HepG2 (cell line): ENCODE measurements around the gene LRRC28. TPM values are rescaled to one million over a fixed set of nuclear protein-coding genes. Genes with fewer than 3 reads are reported as not detected.

ENCODE experiments used
- ATAC-seq: fragments of 200-7000 bp; cut with Tn5 transposase; 3 replicates; pipeline ENCODE4 v1.9.1; 2020; ENCODE audit warnings: mild to moderate bottlenecking, moderate library complexity
- Bru-seq: library from RNA; stranded (reverse); fragments of 400-500 nt; gene quantifications from one replicate; lab custom pipeline; 2021; lab: Mats Ljungman, UMichigan
- BruChase-seq, 2 experiments: library from RNA; stranded (reverse); fragments of 400-500 nt; gene quantifications; one replicate each; lab custom pipeline; 2021; lab: Mats Ljungman, UMichigan
- BruUV-seq: library from RNA; stranded (reverse); fragments of 400-500 nt; replicated peaks from 2 replicates; lab custom pipeline; 2021; lab: Mats Ljungman, UMichigan
- CTCF ChIA-PET: fragments of 300-600 bp; formaldehyde crosslinking; extraction: SDS; loops from one replicate; lab custom pipeline; 2021; ENCODE audit warnings: low total read pairs, inconsistent platforms, low intra/inter-chr PET ratio; lab: Yijun Ruan, JAX
- POLR2A ChIA-PET: fragments of 350-600 bp; sonication (Branson Sonifier 250); formaldehyde crosslinking; loops from one replicate; lab custom pipeline; 2020; ENCODE audit warnings: antibody characterized with exemption, inconsistent platforms; lab: Yijun Ruan, JAX
- DNase-seq: peaks from one replicate; pipeline ENCODE4 v3.0.0-alpha.2; 2015; ENCODE audit warnings: low spot score
- FAIRE-seq: peaks from 3 replicates; lab custom pipeline; 2011; peaks lifted over from hg19 to GRCh38; lab: Jason Lieb, UNC
- H2AFZ ChIP-seq: one replicate; pipeline ENCODE4 v1.6.1; 2011; ENCODE audit warnings: low read length, inconsistent platforms
- H3K27ac ChIP-seq: fragments of 300-600 bp; 3 replicates; pipeline ENCODE4 v1.8.0; 2011; ENCODE audit warnings: mixed run types, mild to moderate bottlenecking, mixed read lengths, low read length, inconsistent platforms; ENCODE audit not compliant: insufficient read depth; ENCODE audit errors: extremely low read length
- H3K27me3 ChIP-seq, 2 experiments: fragments of 200-600 bp in 1 of 2; 2 replicates in 1 of 2; 3 replicates in 1 of 2; pipeline versions ENCODE4 v1.6.0 to v1.8.0; 2011; ENCODE audit warnings: low read length in 2 of 2, mild to moderate bottlenecking in 2 of 2, moderate library complexity in 2 of 2, inconsistent platforms in 1 of 2; ENCODE audit not compliant: insufficient read depth in 2 of 2, control insufficient read depth in 1 of 2
- H3K36me3 ChIP-seq, 2 experiments: fragments of 200-600 bp in 1 of 2; replicated peaks in 1 of 2; 2 replicates in 1 of 2; 3 replicates in 1 of 2; pipeline versions ENCODE4 v1.5.1 to v1.8.0; 2011; ENCODE audit warnings: low read length in 2 of 2, inconsistent platforms in 1 of 2; ENCODE audit not compliant: insufficient read depth in 2 of 2, control insufficient read depth in 1 of 2
- H3K4me1 ChIP-seq: 2 replicates; pipeline ENCODE4 v1.5.1; 2012; ENCODE audit warnings: low read length, inconsistent platforms; ENCODE audit not compliant: insufficient read depth
- H3K4me2 ChIP-seq: 2 replicates; pipeline ENCODE4 v1.6.0; 2011; ENCODE audit warnings: low read depth, low read length, inconsistent platforms
- H3K4me3 ChIP-seq, 3 experiments: fragments of 200-600 bp in 1 of 3; sonication (generic), shearing (Covaris generic) in 1 of 3; replicated peaks in 1 of 3; 2 replicates each; pipeline ENCODE4 v1.5.1; 2011 to 2016; ENCODE audit warnings: low read length in 3 of 3, inconsistent platforms in 2 of 3, low read depth in 2 of 3, mild to moderate bottlenecking in 2 of 3, control low read depth in 1 of 3, mixed read lengths in 1 of 3; ENCODE audit not compliant: insufficient read depth in 1 of 3
- H3K79me2 ChIP-seq: one replicate; pipeline ENCODE4 v1.6.1; 2011; ENCODE audit warnings: low read length, inconsistent platforms; ENCODE audit not compliant: insufficient read depth
- H3K9ac ChIP-seq: 2 replicates; pipeline ENCODE4 v1.6.0; 2011; ENCODE audit warnings: mild to moderate bottlenecking, low read depth, low read length, inconsistent platforms; ENCODE audit not compliant: insufficient read depth
- H3K9me3 ChIP-seq: 2 replicates; pipeline ENCODE4 v1.5.1; 2012; ENCODE audit warnings: mild to moderate bottlenecking, low read length
- H4K20me1 ChIP-seq: 2 replicates; pipeline ENCODE4 v1.6.0; 2011; ENCODE audit warnings: inconsistent platforms, mild to moderate bottlenecking, low read length, moderate library complexity; ENCODE audit not compliant: insufficient read depth
- ELF3 ChIP-seq: IDR thresholded peaks from 2 replicates; pipeline ENCODE4 v1.6.1; 2016; ENCODE audit warnings: missing genetic modification reagents, missing compliant biosample characterization
- GFI1 ChIP-seq: sonication (generic); formaldehyde crosslinking; IDR thresholded peaks from 2 replicates; pipeline ENCODE4 v1.5.0; 2020; ENCODE audit warnings: missing genetic modification reagents, mild to moderate bottlenecking, borderline replicate concordance
- HMG20B ChIP-seq: conservative IDR thresholded peaks from 2 replicates; pipeline ENCODE4 v1.6.1; 2016; ENCODE audit warnings: missing genetic modification reagents, missing compliant biosample characterization
- SMYD3 ChIP-seq: sonication (generic); formaldehyde crosslinking; IDR thresholded peaks from 2 replicates; pipeline ENCODE4 v1.8.1; 2023; ENCODE audit warnings: mild to moderate bottlenecking, missing genetic modification reagents
- SNRNP70 ChIP-seq: fragments of 200-400 bp; formaldehyde crosslinking; IDR thresholded peaks from 2 replicates; pipeline ENCODE4 v1.6.1; 2017; ENCODE audit warnings: mild to moderate bottlenecking, low read depth, low read length, moderate library complexity
- TCF12 ChIP-seq, 2 experiments: fragments of 450-650 bp in 1 of 2; sonication (generic) in 1 of 2; formaldehyde crosslinking in 1 of 2; IDR thresholded peaks; 2 replicates each; pipeline versions ENCODE4 v1.6.1 to v1.8.0; 2017 to 2022; ENCODE audit warnings: antibody characterized with exemption in 1 of 2, mild to moderate bottlenecking in 1 of 2, missing genetic modification reagents in 1 of 2, moderate library complexity in 1 of 2
- ZNF292 ChIP-seq: sonication (generic); formaldehyde crosslinking; IDR thresholded peaks from 2 replicates; pipeline ENCODE4 v1.8.1; 2022; ENCODE audit warnings: mild to moderate bottlenecking, low read depth, missing genetic modification reagents, borderline replicate concordance
- ZNF557 ChIP-seq: sonication (generic); formaldehyde crosslinking; IDR thresholded peaks from 2 replicates; pipeline ENCODE4 v1.4.0; 2020; ENCODE audit warnings: missing genetic modification reagents
- ZNF563 ChIP-seq: sonication (generic); formaldehyde crosslinking; IDR thresholded peaks from 2 replicates; pipeline ENCODE4 v1.8.0; 2022; ENCODE audit warnings: mild to moderate bottlenecking, moderate library complexity, missing genetic modification reagents
- ZNF597 ChIP-seq: sonication (generic); formaldehyde crosslinking; IDR thresholded peaks from 2 replicates; pipeline ENCODE4 v1.5.0; 2020; ENCODE audit warnings: missing genetic modification reagents
- ZNF619 ChIP-seq: sonication (generic); formaldehyde crosslinking; IDR thresholded peaks from 2 replicates; pipeline ENCODE4 v1.4.0; 2020; ENCODE audit warnings: mild to moderate bottlenecking, missing genetic modification reagents
- ZNF639 ChIP-seq: conservative IDR thresholded peaks from 2 replicates; pipeline ENCODE4 v1.6.1; 2018; ENCODE audit warnings: missing genetic modification reagents
- ZNF816 ChIP-seq: sonication (generic); formaldehyde crosslinking; IDR thresholded peaks from 2 replicates; pipeline ENCODE4 v1.8.0; 2022; ENCODE audit warnings: missing genetic modification reagents, mild to moderate bottlenecking, borderline replicate concordance
- whole genome bisulfite sequencing: methylation state at CpG from one replicate; pipeline ENCODE4 v1.1.6; 2017; ENCODE audit warnings: low lambda C conversion rate; 5-methylcytosine and 5-hydroxymethylcytosine counted together
- in situ Hi-C: cut with HindIII; loops from 2 replicates; pipeline ENCODE4 v1.10.0; 2017; ENCODE audit warnings: low pct_unique_long_range_greater_than_20kb; ENCODE audit not compliant: extremely low pct_ligation_motif_present
- intact Hi-C: fragments of 100-400 bp; cut with micrococcal nuclease; formaldehyde crosslinking; loops from one replicate; pipeline ENCODE4 v1.10.0; 2022; ENCODE audit not compliant: unreplicated experiment
- long read RNA-seq, 2 experiments: library from RNA in 1 of 2; library from polyadenylated mRNA in 1 of 2; stranded (forward) in 1 of 2; unstranded in 1 of 2; transcript quantifications; one replicate each; pipeline ENCODE4 v2.0.0, GENCODE V29; 2019 to 2022
- polyA minus RNA-seq, 3 experiments: library from RNA; depleted of rRNA, polyadenylated mRNA; stranded (reverse); fragments of >200 nt; gene quantifications; 2 replicates each; pipeline ENCODE4 v1.2.3, GENCODE V29; 2011; ENCODE audit warnings: low replicate concordance in 1 of 3
- polyA plus RNA-seq, 8 experiments: library from polyadenylated mRNA; depleted of rRNA in 3 of 8; stranded (reverse) in 7 of 8; unstranded in 1 of 8; fragments of >200 nt; fragmentation: Illumina TruSeq in 4 of 8; extraction: Trizol in 4 of 8; gene quantifications; 2 replicates each; pipeline versions ENCODE4 v1.2.1 to v1.2.3, GENCODE V29; 2011 to 2016; ENCODE audit warnings: low read depth in 4 of 8, missing spikeins in 1 of 8, mixed read lengths in 1 of 8; ENCODE audit not compliant: insufficient read depth in 1 of 8
- total RNA-seq, 5 experiments: library from RNA; depleted of rRNA; stranded (reverse); fragments of >200 nt; fragmentation: Illumina TruSeq; extraction: Trizol; gene quantifications; 2 replicates each; pipeline ENCODE4 v1.2.3, GENCODE V29; 2016; ENCODE audit warnings: low read depth in 1 of 5

The LRRC28 gene
- 17.5 and 18.8 TPM in 2 replicates for total RNA-seq (2016; rRNA removed; fragmentation: Illumina TruSeq; extraction: Trizol)
- 22.7 and 24.8 TPM in 2 replicates for total RNA-seq (2016; cell fraction: cytosol; rRNA removed; fragmentation: Illumina TruSeq; extraction: Trizol; ENCODE audit: low read depth)
- 14.6 and 18.6 TPM in 2 replicates for total RNA-seq (2016; cell fraction: insoluble cytoplasmic fraction; rRNA removed; fragmentation: Illumina TruSeq; extraction: Trizol)
- 31.8 and 32.3 TPM in 2 replicates for total RNA-seq (2016; cell fraction: membrane; rRNA removed; fragmentation: Illumina TruSeq; extraction: Trizol)
- total RNA-seq (2016; cell fraction: nucleus; rRNA removed; fragmentation: Illumina TruSeq; extraction: Trizol), result 30.1 and 32.9 TPM in 2 replicates
- 20.3 and 21.3 TPM in 2 replicates for polyA plus RNA-seq (2011; rRNA removed)
- polyA plus RNA-seq (2011; cell fraction: cytosol; rRNA removed), result 15.8 and 22.4 TPM in 2 replicates
- polyA plus RNA-seq (2011; cell fraction: nucleus; rRNA removed), result 10.8 and 11.3 TPM in 2 replicates
- 17.0 and 18.9 TPM in 2 replicates for polyA plus RNA-seq (2012)
- polyA plus RNA-seq (2016; cell fraction: cytosol; fragmentation: Illumina TruSeq; extraction: Trizol; ENCODE audit: low read depth), result 31.2 and 42.1 TPM in 2 replicates
- 19.6 and 23.7 TPM in 2 replicates for polyA plus RNA-seq (2016; cell fraction: insoluble cytoplasmic fraction; fragmentation: Illumina TruSeq; extraction: Trizol; ENCODE audit: low read depth)
- polyA plus RNA-seq (2016; cell fraction: membrane; fragmentation: Illumina TruSeq; extraction: Trizol; ENCODE audit: low read depth), result 30.9 and 31.5 TPM in 2 replicates
- 17.0 and 20.4 TPM in 2 replicates for polyA plus RNA-seq (2016; cell fraction: nucleus; fragmentation: Illumina TruSeq; extraction: Trizol; ENCODE audit: insufficient read depth, low read depth)
- 13.5 and 23.8 TPM in 2 replicates for polyA minus RNA-seq (2011; rRNA and poly(A)+ RNA removed; ENCODE audit: low replicate concordance)
- 8.9 and 11.3 TPM in 2 replicates for polyA minus RNA-seq (2011; cell fraction: cytosol; rRNA and poly(A)+ RNA removed)
- 64.1 and 71.5 TPM in 2 replicates for polyA minus RNA-seq (2011; cell fraction: nucleus; rRNA and poly(A)+ RNA removed)
- Bru-seq, nascent RNA, result percentile 58 among the genes with signal in this experiment
- BruChase-seq, experiment 1, labeled RNA remaining after a 6-hour chase, result percentile 53 among the genes with signal in this experiment
- BruChase-seq, experiment 2, labeled RNA remaining after a 2-hour chase, result percentile 59 among the genes with signal in this experiment
- long read RNA-seq, experiment 1, full-length matches to known transcripts, result 8 of 16 reads
- long read RNA-seq, experiment 1, partial matches to known transcripts, result 0 of 16 reads
- long read RNA-seq, experiment 1, other reads (novel, unspliced or antisense), result 8 of 16 reads
- long read RNA-seq, experiment 2, full-length matches to known transcripts, result 13 of 36 reads
- long read RNA-seq, experiment 2, partial matches to known transcripts, result 5 of 36 reads
- long read RNA-seq, experiment 2, other reads (novel, unspliced or antisense), result 18 of 36 reads

- H3K4me3 ChIP-seq, result peak within 1 kb of the TSS; percentile 83 to 97 (median 87)
- POLR2A ChIA-PET, result interaction anchor here (0.5 to 2.6 kb wide), 9 partner anchors 9 to 482 kb away, joined by 3 to 18 read pairs (median 5); partner anchors contain the start of gene LYSMD4
- FAIRE-seq, result peak; percentile 93
- TSS peak; percentile 94 for BruUV-seq
- CTCF ChIA-PET, result no interaction called here
- H3K79me2 ChIP-seq, result peaks cover 25% of the 10 kb centered on the region
- no peaks in the 10 kb centered on the region; a peak in 1 of 5 replicates for H3K27me3 ChIP-seq
- ATAC-seq, result peak; percentile 94
- no peaks in the 10 kb centered on the region for H3K36me3 ChIP-seq
- WGBS, result under 1% methylated on average over 28 of the region's 90 CpGs
- peak within 1 kb of the TSS; percentile 86 for H2AFZ ChIP-seq
- H3K9me3 ChIP-seq, result no peaks in the 10 kb centered on the region
- intact Hi-C loops (no loop called here), in situ Hi-C loops (loop anchor here (25.0 kb wide), 2 partner anchors 886 to 1086 kb away; partner anchors contain the start of gene ADAMTS17)
- H3K9ac ChIP-seq, result peak within 1 kb of the TSS; percentile 92
- peak; percentile 97 for DNase-seq
- peak within 1 kb of the TSS; percentile 98 for H3K27ac ChIP-seq
- H3K4me1 ChIP-seq, result peaks cover 45% of the 10 kb centered on the region
- H3K4me2 ChIP-seq, result peak within 1 kb of the TSS; percentile 97
- no peaks in the 10 kb centered on the region for H4K20me1 ChIP-seq
- TF ChIP-seq ZNF597, result no peak
- no peak for TF ChIP-seq ZNF639 (CRISPR knock-in tag)
- TF ChIP-seq ZNF292 (CRISPR knock-in tag), result no peak
- no peak for TF ChIP-seq SNRNP70
- peak; percentile 73; the same call in 1 of the 2 replicates for TF ChIP-seq ELF3 (CRISPR knock-in tag)
- no peak for TF ChIP-seq ZNF619 (CRISPR knock-in tag)
- TF ChIP-seq ZNF816 (CRISPR knock-in tag), result no peak
- TF ChIP-seq ZNF563, result peak; percentile 31; the same call in 1 of the 2 replicates
- TF ChIP-seq TCF12 (IDR thresholded peaks at IDR 0.05), result no peak
- TF ChIP-seq TCF12 (CRISPR knock-in tag; IDR thresholded peaks at IDR 0.05), result 0 out of 2 replicates have a peak, but pooled peaks have one; percentile 49
- TF ChIP-seq SMYD3 (CRISPR knock-in tag), result no peak
- no peak for TF ChIP-seq HMG20B (CRISPR knock-in tag)
- peak; percentile 33; the same call in 1 of the 2 replicates for TF ChIP-seq GFI1 (CRISPR knock-in tag)
- TF ChIP-seq ZNF557, result no peak
Observed at GRCh38 chr15:99250857-99251841, at the start of gene LRRC28. Gene LRRC28, plus strand, starts transcription at chr15:99251481. Its CDS starts 4,477 bp downstream, at chr15:99255958.
